Ascending aorta (tissue), 2 donors: ENCODE data around the gene SLC9A1. TPM values are rescaled to one million over a fixed set of nuclear protein-coding genes. Genes with fewer than 3 reads are reported as not detected.

Source experiments
- DNase-seq, 2 donors: peaks; one replicate each; pipeline ENCODE4 v3.0.0-alpha.2; 2019; ENCODE audit warnings: low spot score in 2 of 2
- H3K27ac ChIP-seq, 2 donors: fragments of 200-600 bp; sonication (generic); one replicate each; pipeline ENCODE4 v1.5.1; 2016 to 2017; ENCODE audit warnings: mild to moderate bottlenecking in 1 of 2
- H3K27me3 ChIP-seq: fragments of 200-600 bp; sonication (generic); one replicate; pipeline ENCODE4 v1.5.1; 2017
- H3K36me3 ChIP-seq, 2 donors: fragments of 200-600 bp; sonication (generic); one replicate each; pipeline ENCODE4 v1.5.1; 2016
- H3K4me1 ChIP-seq, 2 donors: fragments of 200-600 bp; sonication (generic); one replicate each; pipeline ENCODE4 v1.5.1; 2016 to 2017; ENCODE audit warnings: mild to moderate bottlenecking in 1 of 2
- H3K4me3 ChIP-seq, 2 donors: fragments of 200-600 bp; sonication (generic); one replicate each; pipeline ENCODE4 v1.5.1; 2016 to 2017; ENCODE audit warnings: mild to moderate bottlenecking in 1 of 2
- H3K9me3 ChIP-seq, 2 donors: fragments of 200-600 bp; sonication (generic); one replicate each; pipeline ENCODE4 v1.5.1; 2016
- intact Hi-C: fragments of 100-400 bp; cut with DNase I; formaldehyde crosslinking; loops from one replicate; pipeline ENCODE4 v1.15.1; 2023
- total RNA-seq: library from RNA; depleted of rRNA; stranded (reverse); fragments of >200 nt; gene quantifications from one replicate; pipeline ENCODE4 v1.1.0, GENCODE V29; 2016
- TF ChIP-seq, protein P1 (sequence below), 3 experiments: fragments of 200-600 bp in 2 of 3; fragments of 450-650 bp in 1 of 3; sonication (generic) in 2 of 3; IDR thresholded peaks; one replicate each; pipeline ENCODE4 v1.5.1; 2016 to 2019; ENCODE audit warnings: antibody characterized with exemption in 3 of 3, mild to moderate bottlenecking in 1 of 3, moderate library complexity in 1 of 3

SLC9A1 gene
- total RNA-seq, 1 donor from 2014 or later, result 22.0 TPM

DNA sequence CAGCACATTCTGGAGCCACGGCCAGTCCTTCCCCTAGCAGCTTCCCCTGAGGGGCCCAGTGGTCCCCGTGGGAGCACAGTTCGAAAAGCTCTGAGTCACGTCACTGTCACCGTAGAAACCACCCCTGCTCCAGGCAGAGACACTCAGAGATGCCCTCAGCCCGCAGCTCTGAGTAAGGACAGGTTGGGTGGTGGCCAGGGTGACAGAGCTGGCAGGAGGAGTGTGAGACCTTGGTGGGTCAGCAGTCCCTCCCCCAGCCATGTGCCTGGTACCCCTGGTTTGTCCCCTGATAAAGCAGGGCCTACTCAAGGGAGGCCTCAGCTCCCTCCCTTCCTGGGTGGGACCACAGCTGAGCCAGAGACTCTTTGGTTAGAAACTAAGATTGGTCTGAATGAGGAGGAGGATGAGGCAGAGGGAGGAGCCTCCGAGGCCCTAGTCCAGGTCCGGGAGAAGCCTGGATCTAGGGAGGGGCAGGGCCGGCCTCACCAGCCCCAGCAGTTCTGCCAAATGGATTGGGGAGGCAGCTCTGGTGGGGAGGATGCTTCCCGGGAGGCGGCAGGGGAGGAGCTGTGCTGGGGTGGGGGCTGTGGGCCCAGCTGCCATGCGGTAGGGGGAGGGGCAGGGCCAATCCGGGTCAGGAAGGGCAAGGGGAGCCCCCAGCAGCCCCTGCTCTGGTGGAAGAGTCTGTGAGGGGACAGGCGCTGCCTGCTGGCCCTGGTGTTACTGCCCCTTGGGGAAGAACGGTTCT lies 55.2 kb downstream of the SLC9A1 start:
- intact Hi-C loops, result loop anchor here (10.0 kb wide), 1 partner anchor 135 kb away; the partner anchor contains the start of gene KDF1
- peak; percentile 46 to 90 for DNase-seq
- Histone ChIP-seq H3K4me1 (peaks cover 16 to 22% of the 10 kb centered on the region in 2 donors), H3K36me3 (peaks cover 4 to 6% of the 10 kb centered on the region in 2 donors), H3K4me3 (peak overlapping the region in 1 of 2 donors; percentile 19), H3K27ac (peak overlapping the region; percentile 89 to 90), H3K9me3 (no peaks in the 10 kb centered on the region), H3K27me3 (no peaks in the 10 kb centered on the region)
- TF ChIP-seq, protein P1, sequence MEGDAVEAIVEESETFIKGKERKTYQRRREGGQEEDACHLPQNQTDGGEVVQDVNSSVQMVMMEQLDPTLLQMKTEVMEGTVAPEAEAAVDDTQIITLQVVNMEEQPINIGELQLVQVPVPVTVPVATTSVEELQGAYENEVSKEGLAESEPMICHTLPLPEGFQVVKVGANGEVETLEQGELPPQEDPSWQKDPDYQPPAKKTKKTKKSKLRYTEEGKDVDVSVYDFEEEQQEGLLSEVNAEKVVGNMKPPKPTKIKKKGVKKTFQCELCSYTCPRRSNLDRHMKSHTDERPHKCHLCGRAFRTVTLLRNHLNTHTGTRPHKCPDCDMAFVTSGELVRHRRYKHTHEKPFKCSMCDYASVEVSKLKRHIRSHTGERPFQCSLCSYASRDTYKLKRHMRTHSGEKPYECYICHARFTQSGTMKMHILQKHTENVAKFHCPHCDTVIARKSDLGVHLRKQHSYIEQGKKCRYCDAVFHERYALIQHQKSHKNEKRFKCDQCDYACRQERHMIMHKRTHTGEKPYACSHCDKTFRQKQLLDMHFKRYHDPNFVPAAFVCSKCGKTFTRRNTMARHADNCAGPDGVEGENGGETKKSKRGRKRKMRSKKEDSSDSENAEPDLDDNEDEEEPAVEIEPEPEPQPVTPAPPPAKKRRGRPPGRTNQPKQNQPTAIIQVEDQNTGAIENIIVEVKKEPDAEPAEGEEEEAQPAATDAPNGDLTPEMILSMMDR (IDR thresholded peaks at IDR 0.05), result no peak

DNA sequence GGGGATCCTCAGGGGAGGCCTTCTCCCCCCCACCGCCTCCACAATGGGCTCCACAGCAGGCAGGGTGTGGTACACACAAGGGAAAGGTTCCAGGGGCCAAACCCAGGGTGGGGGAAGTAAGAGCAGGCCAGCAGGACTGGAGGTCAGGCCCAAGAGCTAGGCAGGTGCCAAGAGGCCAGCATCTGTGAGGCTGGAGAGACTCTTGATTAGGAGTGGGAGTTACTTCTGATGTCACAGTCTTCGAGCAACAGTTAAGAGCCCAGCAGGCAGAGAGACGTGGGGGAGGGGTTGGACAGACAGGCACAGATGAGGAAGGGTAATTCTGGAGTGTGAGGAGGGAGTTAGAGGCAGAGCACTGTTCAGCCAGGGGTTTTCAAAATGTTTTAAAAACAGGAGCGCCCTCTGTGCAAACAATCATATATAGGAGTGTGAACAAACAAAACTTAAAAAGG lies 55.8 kb downstream of the SLC9A1 start:
- Histone ChIP-seq H3K27ac (peak overlapping the region; percentile 89 to 90), H3K4me1 (peaks cover 16 to 22% of the 10 kb centered on the region in 2 donors), H3K27me3 (no peaks in the 10 kb centered on the region), H3K9me3 (no peaks in the 10 kb centered on the region), H3K4me3 (peak overlapping the region in 1 of 2 donors; percentile 19), H3K36me3 (peaks cover 4 to 6% of the 10 kb centered on the region in 2 donors)
- intact Hi-C loops, result loop anchor here (10.0 kb wide), 1 partner anchor 134 kb away; the partner anchor contains the start of gene KDF1
- TF ChIP-seq, protein P1 (IDR thresholded peaks at IDR 0.05), result no peak
- no peak for DNase-seq

DNA sequence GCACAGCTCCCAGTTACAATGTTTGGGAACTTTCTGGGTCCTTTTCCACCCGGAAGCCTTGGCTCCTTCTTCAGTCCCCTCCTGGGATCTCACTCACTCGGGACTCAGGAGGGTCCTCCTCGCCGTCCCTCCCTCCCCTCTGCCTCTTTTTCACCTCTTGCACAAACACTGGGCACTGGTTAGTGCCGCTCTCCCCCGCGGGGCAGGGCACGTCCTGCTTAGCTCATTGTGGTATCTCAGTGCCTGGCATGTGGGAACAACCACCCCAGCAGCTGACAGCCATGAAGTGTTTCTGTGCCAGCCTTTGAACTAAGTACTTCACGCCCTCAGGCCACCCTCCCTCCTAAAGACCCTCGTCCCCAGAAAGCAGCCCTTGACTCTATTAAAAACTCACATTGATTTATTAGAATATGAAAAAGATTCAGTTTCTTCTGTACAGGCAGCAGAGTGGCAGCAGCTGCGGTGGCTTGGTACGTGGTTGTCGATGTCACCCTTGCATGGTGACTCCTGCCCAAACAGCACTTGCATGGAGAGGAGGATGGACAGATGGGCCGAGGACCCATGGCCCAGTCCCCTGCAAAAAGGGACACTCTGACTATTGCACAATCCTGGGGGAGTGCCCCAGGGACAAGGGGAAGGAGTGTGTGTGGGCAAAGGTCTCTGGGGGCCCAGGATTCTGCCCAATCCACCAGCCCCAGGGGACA lies 56.3 kb downstream of the SLC9A1 start:
- H3K27me3 ChIP-seq, result no peaks in the 10 kb centered on the region
- peak overlapping the region; percentile 89 to 90 for H3K27ac ChIP-seq
- intact Hi-C loops, result loop anchor here (10.0 kb wide), 1 partner anchor 134 kb away; the partner anchor contains the start of gene KDF1
- TF ChIP-seq, protein P1 (IDR thresholded peaks at IDR 0.05), result no peak
- DNase-seq, result no peak
- H3K9me3 ChIP-seq, result no peaks in the 10 kb centered on the region
- H3K36me3 ChIP-seq, result peaks cover 4 to 5% of the 10 kb centered on the region in 2 donors
- peaks cover 16 to 22% of the 10 kb centered on the region in 2 donors for H3K4me1 ChIP-seq
- peak overlapping the region in 1 of 2 donors; percentile 19 for H3K4me3 ChIP-seq

DNA sequence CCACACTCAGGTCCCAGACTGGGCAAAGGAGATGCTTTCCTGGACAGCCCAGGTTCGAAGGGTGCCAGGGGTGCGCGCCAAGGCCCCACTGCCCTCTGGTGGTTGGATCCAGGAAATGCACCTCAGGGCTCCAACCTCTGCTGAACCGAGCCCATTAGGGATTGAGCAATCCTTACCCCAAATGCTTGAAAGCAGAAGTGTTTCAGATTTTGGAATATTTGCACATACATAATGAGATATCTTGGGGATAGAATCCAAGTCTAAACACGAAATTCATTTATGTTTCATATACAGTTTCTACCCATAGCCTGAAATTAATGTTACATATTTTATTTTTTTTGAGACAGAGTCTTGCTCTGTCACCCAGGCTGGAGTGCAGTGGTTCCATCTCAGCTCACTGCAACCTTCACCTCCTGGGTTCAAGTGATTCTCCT lies 57.4 kb downstream of the SLC9A1 start:
- Histone ChIP-seq H3K27me3 (no peaks in the 10 kb centered on the region), H3K4me3 (no peak overlapping the region), H3K36me3 (no peaks in the 10 kb centered on the region), H3K9me3 (no peaks in the 10 kb centered on the region), H3K4me1 (peaks cover 16 to 22% of the 10 kb centered on the region in 2 donors), H3K27ac (no peak overlapping the region)
- TF ChIP-seq, protein P1 (IDR thresholded peaks at IDR 0.05), result peak; percentile 95 to 98 (median 97)
- intact Hi-C loops, result loop anchor here (1.0 to 10.0 kb wide), 3 partner anchors 53 to 133 kb away; partner anchors contain the start of gene KDF1
- peak in 1 of 2 donors; percentile 90 for DNase-seq

DNA sequence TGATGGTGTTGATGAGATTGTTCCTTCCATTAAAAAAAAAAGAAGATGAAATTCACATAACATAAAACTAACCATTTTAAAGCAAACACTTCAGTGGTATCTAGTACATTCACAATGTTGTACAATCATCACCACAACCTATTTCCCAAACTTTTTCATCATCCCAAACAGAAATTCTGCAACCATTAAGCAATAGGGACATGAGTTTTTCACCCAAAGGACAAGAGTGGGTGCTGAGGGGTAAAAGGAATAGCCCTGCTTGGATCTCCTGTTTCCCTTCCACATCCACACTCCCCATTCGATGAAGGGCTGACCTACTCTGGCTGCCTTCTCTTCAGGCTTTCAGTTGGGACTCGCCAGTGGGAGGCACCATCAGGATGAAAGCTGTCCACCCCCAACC lies 59.3 kb downstream of the SLC9A1 start:
- H3K9me3 ChIP-seq, result no peaks in the 10 kb centered on the region
- intact Hi-C loops, result loop anchor here (10.0 kb wide), 1 partner anchor 131 kb away; the partner anchor contains the start of gene KDF1
- no peaks in the 10 kb centered on the region for H3K36me3 ChIP-seq

More for the DNA sequence above, 59.3 kb downstream of the SLC9A1 start:
- peaks cover 16 to 22% of the 10 kb centered on the region in 2 donors for H3K4me1 ChIP-seq
- H3K27me3 ChIP-seq, result no peaks in the 10 kb centered on the region
- no peak overlapping the region for H3K4me3 ChIP-seq
- TF ChIP-seq, protein P1 (IDR thresholded peaks at IDR 0.05), result no peak
- no peak for DNase-seq
- H3K27ac ChIP-seq, result no peak overlapping the region
